BE2C (cell line): ENCODE results near the gene DRICH1.
"Not testable (repeated sequence)": the region's sequence is repeated elsewhere in the genome, so short reads cannot be mapped to it uniquely, and the experiment has no call there.

Source experiments
- DNase-seq: peaks from one replicate; pipeline ENCODE4 v3.0.0-alpha.2; 2020
- H3K27me3 ChIP-seq: fragments of 250-450 bp; sonication (Bioruptor Pico); 2 replicates; pipeline ENCODE4 v1.5.1; 2020; ENCODE audit warnings: mild to moderate bottlenecking
- H3K36me3 ChIP-seq: fragments of 250-450 bp; sonication (Bioruptor Pico); 2 replicates; pipeline ENCODE4 v1.5.1; 2020; ENCODE audit warnings: mild to moderate bottlenecking
- H3K4me1 ChIP-seq: fragments of 250-450 bp; sonication (Bioruptor Pico); 2 replicates; pipeline ENCODE4 v1.5.1; 2020
- H3K4me3 ChIP-seq: 2 replicates; pipeline ENCODE4 v1.5.1; 2011; ENCODE audit warnings: low read depth, low read length
- H3K9me3 ChIP-seq: fragments of 250-450 bp; sonication (Bioruptor Pico); 2 replicates; pipeline ENCODE4 v1.5.1; 2020
- CTCF ChIP-seq: IDR thresholded peaks from 2 replicates; pipeline ENCODE4 v1.5.1; 2012; ENCODE audit warnings: mild to moderate bottlenecking, low read depth, low read length

DRICH1 gene

GRCh38 chr22:23578306-23578705, 53.8 kb downstream of the DRICH1 start:
- H3K4me3 ChIP-seq = no peak overlapping the region
- TF ChIP-seq CTCF = no peak
- no peaks in the 10 kb centered on the region for H3K4me1 ChIP-seq
- H3K27me3 ChIP-seq = no peaks in the 10 kb centered on the region
- H3K9me3 ChIP-seq = no peaks in the 10 kb centered on the region
- no peak for DNase-seq
- no peaks in the 10 kb centered on the region for H3K36me3 ChIP-seq

GRCh38 chr22:23576681-23577080, 55.4 kb downstream of the DRICH1 start:
- no peak for DNase-seq

GRCh38 chr22:23575601-23576000, 56.5 kb downstream of the DRICH1 start:
- Histone ChIP-seq H3K9me3 (no peaks in the 10 kb centered on the region), H3K36me3 (no peaks in the 10 kb centered on the region), H3K4me1 (no peaks in the 10 kb centered on the region), H3K27me3 (no peaks in the 10 kb centered on the region), H3K4me3 (no peak overlapping the region)
- no peak for DNase-seq
- TF ChIP-seq CTCF = no peak

More at GRCh38 chr22:23576681-23577080, 55.4 kb downstream of the DRICH1 start:
- no peaks in the 10 kb centered on the region for H3K4me1 ChIP-seq
- no peaks in the 10 kb centered on the region for H3K27me3 ChIP-seq
- H3K9me3 ChIP-seq = no peaks in the 10 kb centered on the region
- H3K36me3 ChIP-seq = no peaks in the 10 kb centered on the region
- no peak for TF ChIP-seq CTCF
- no peak overlapping the region for H3K4me3 ChIP-seq

GRCh38 chr22:23574877-23575276, 57.2 kb downstream of the DRICH1 start:
- H3K27me3 ChIP-seq = no peaks in the 10 kb centered on the region
- H3K4me3 ChIP-seq = no peak overlapping the region
- TF ChIP-seq CTCF = no peak
- H3K4me1 ChIP-seq = no peaks in the 10 kb centered on the region
- DNase-seq = no peak
- H3K9me3 ChIP-seq = no peaks in the 10 kb centered on the region
- H3K36me3 ChIP-seq = no peaks in the 10 kb centered on the region

- Histone ChIP-seq H3K4me3 (no peak overlapping the region), H3K36me3 (no peaks in the 10 kb centered on the region), H3K4me1 (no peaks in the 10 kb centered on the region), H3K27me3 (no peaks in the 10 kb centered on the region), H3K9me3 (no peaks in the 10 kb centered on the region)
- no peak for TF ChIP-seq CTCF
- DNase-seq = no peak
Observed at GRCh38 chr22:23574371-23574811, 57.7 kb downstream of the DRICH1 start.

- not testable (repeated sequence) for H3K4me1 ChIP-seq, H3K36me3 ChIP-seq, DNase-seq, H3K27me3 ChIP-seq, H3K4me3 ChIP-seq, H3K9me3 ChIP-seq
Observed at GRCh38 chr22:23573701-23574235, 58.4 kb downstream of the DRICH1 start.

- DNase-seq, H3K27me3 ChIP-seq, H3K4me3 ChIP-seq, H3K36me3 ChIP-seq, H3K4me1 ChIP-seq, H3K9me3 ChIP-seq: not testable (repeated sequence)
Observed at GRCh38 chr22:23573106-23573505, 59.0 kb downstream of the DRICH1 start.
